Measurements from ENCODE around the gene ETV5. TPM values are rescaled to one million over a fixed set of nuclear protein-coding genes. Genes with fewer than 3 reads are reported as not detected.
"Not testable (repeated sequence)": the region's sequence is repeated elsewhere in the genome, so short reads cannot be mapped to it uniquely, and the experiment has no call there.

Gene ETV5
- total and polyA plus RNA-seq, 5 experiments from 2014 or later: 0.08 to 0.36 (median 0.10) TPM; not detected in 2

GRCh38 chr3:186021250-186021649, 87.6 kb downstream of the ETV5 start:
- H3K36me3 Mint-ChIP-seq, H3K27ac Mint-ChIP-seq, DNase-seq, H3K9me3 Mint-ChIP-seq, POLR2A ChIA-PET, ATAC-seq, H3K27me3 Mint-ChIP-seq, H3K4me3 Mint-ChIP-seq, H3K4me1 Mint-ChIP-seq: not testable (repeated sequence)

- peaks cover 0 to 13% (median 5%) of the 10 kb centered on the region in 5 donors for H3K27me3 Mint-ChIP-seq
- ATAC-seq, DNase-seq, H3K4me1 Mint-ChIP-seq, H3K4me3 Mint-ChIP-seq, H3K9me3 Mint-ChIP-seq, H3K36me3 Mint-ChIP-seq, H3K27ac Mint-ChIP-seq, POLR2A ChIA-PET: not testable (repeated sequence)
Measured at GRCh38 chr3:186019288-186019687, 89.6 kb downstream of the ETV5 start.

- no peak for DNase-seq
- Mint-ChIP-seq H3K27ac (peak overlapping the region in 1 of 10 donors; percentile 2), H3K27me3 (peaks cover 10 to 23% (median 12%) of the 10 kb centered on the region in 5 donors), H3K4me3 (no peak overlapping the region), H3K9me3 (peaks cover 0 to 6% (median 0%) of the 10 kb centered on the region in 9 donors), H3K36me3 (no peaks in the 10 kb centered on the region), H3K4me1 (no peaks in the 10 kb centered on the region)
- no peak for ATAC-seq
- POLR2A ChIA-PET: no interaction called here
Measured at GRCh38 chr3:186014866-186015265, 94.0 kb downstream of the ETV5 start.

GRCh38 chr3:186013312-186013711, 95.6 kb downstream of the ETV5 start:
- peaks cover 10 to 26% (median 14%) of the 10 kb centered on the region in 5 donors for H3K27me3 Mint-ChIP-seq
- no peaks in the 10 kb centered on the region for H3K36me3 Mint-ChIP-seq
- H3K27ac Mint-ChIP-seq: no peak overlapping the region
- H3K4me3 Mint-ChIP-seq: no peak overlapping the region
- H3K4me1 Mint-ChIP-seq: no peaks in the 10 kb centered on the region
- POLR2A ChIA-PET: no interaction called here
- ATAC-seq (no peak), DNase-seq (no peak)
- H3K9me3 Mint-ChIP-seq: peaks cover 0 to 6% (median 0%) of the 10 kb centered on the region in 9 donors

GRCh38 chr3:186012137-186012536, 96.8 kb downstream of the ETV5 start:
- no peak for DNase-seq
- Mint-ChIP-seq H3K4me3 (no peak overlapping the region), H3K36me3 (no peaks in the 10 kb centered on the region), H3K27ac (no peak overlapping the region), H3K27me3 (peaks cover 7 to 26% (median 17%) of the 10 kb centered on the region in 5 donors), H3K4me1 (no peaks in the 10 kb centered on the region), H3K9me3 (peaks cover 0 to 8% (median 0%) of the 10 kb centered on the region in 9 donors)
- ATAC-seq: no peak
- POLR2A ChIA-PET: no interaction called here

- Mint-ChIP-seq H3K9me3 (peaks cover 0 to 5% (median 0%) of the 10 kb centered on the region in 9 donors), H3K4me3 (no peak overlapping the region), H3K36me3 (no peaks in the 10 kb centered on the region), H3K27ac (no peak overlapping the region), H3K4me1 (no peaks in the 10 kb centered on the region), H3K27me3 (peaks cover 9 to 32% (median 12%) of the 10 kb centered on the region in 5 donors)
- POLR2A ChIA-PET: no interaction called here
- DNase-seq: no peak
- no peak for ATAC-seq
Measured at GRCh38 chr3:186004671-186005070, 104.2 kb downstream of the ETV5 start.

GRCh38 chr3:186004209-186004608, 104.7 kb downstream of the ETV5 start:
- Mint-ChIP-seq H3K36me3 (no peaks in the 10 kb centered on the region), H3K27ac (no peak overlapping the region), H3K4me3 (no peak overlapping the region), H3K4me1 (no peaks in the 10 kb centered on the region), H3K9me3 (peaks cover 0 to 5% (median 0%) of the 10 kb centered on the region in 9 donors), H3K27me3 (peaks cover 9 to 32% (median 12%) of the 10 kb centered on the region in 5 donors)
- POLR2A ChIA-PET: no interaction called here
- DNase-seq (no peak), ATAC-seq (no peak)

GRCh38 chr3:186003610-186004009, 105.3 kb downstream of the ETV5 start:
- no peak for DNase-seq
- POLR2A ChIA-PET: no interaction called here
- Mint-ChIP-seq H3K4me1 (no peaks in the 10 kb centered on the region), H3K27me3 (peaks cover 8 to 32% (median 12%) of the 10 kb centered on the region in 5 donors), H3K27ac (no peak overlapping the region), H3K36me3 (no peaks in the 10 kb centered on the region), H3K9me3 (peaks cover 0 to 5% (median 0%) of the 10 kb centered on the region in 9 donors), H3K4me3 (no peak overlapping the region)
- ATAC-seq: no peak

GRCh38 chr3:186002884-186003472, 105.9 kb downstream of the ETV5 start:
- Mint-ChIP-seq H3K4me1 (no peaks in the 10 kb centered on the region), H3K27me3 (peaks cover 8 to 30% (median 12%) of the 10 kb centered on the region in 5 donors), H3K4me3 (no peak overlapping the region), H3K27ac (no peak overlapping the region), H3K9me3 (peaks cover 0 to 5% (median 0%) of the 10 kb centered on the region in 9 donors), H3K36me3 (no peaks in the 10 kb centered on the region)
- ATAC-seq: no peak
- no peak for DNase-seq
- POLR2A ChIA-PET: no interaction called here

- Mint-ChIP-seq H3K4me1 (no peaks in the 10 kb centered on the region), H3K4me3 (no peak overlapping the region), H3K9me3 (peaks cover 0 to 3% (median 0%) of the 10 kb centered on the region in 9 donors), H3K36me3 (no peaks in the 10 kb centered on the region), H3K27ac (no peak overlapping the region), H3K27me3 (peaks cover 8 to 26% (median 12%) of the 10 kb centered on the region in 5 donors)
- ATAC-seq: no peak
- no peak for DNase-seq
- POLR2A ChIA-PET: no interaction called here
Measured at GRCh38 chr3:186001842-186002241, 107.0 kb downstream of the ETV5 start.

GRCh38 chr3:185999221-185999620, 109.7 kb downstream of the ETV5 start:
- Mint-ChIP-seq H3K9me3 (no peaks in the 10 kb centered on the region), H3K27ac (no peak overlapping the region), H3K4me3 (no peak overlapping the region), H3K4me1 (no peaks in the 10 kb centered on the region), H3K27me3 (peaks cover 7 to 26% (median 12%) of the 10 kb centered on the region in 5 donors), H3K36me3 (no peaks in the 10 kb centered on the region)
- POLR2A ChIA-PET: no interaction called here
- no peak for DNase-seq
- no peak for ATAC-seq

- peaks cover 7 to 26% (median 17%) of the 10 kb centered on the region in 5 donors for H3K27me3 Mint-ChIP-seq
- no peaks in the 10 kb centered on the region for H3K36me3 Mint-ChIP-seq
- ATAC-seq (no peak), DNase-seq (no peak)
- no peak overlapping the region for H3K4me3 Mint-ChIP-seq
- H3K4me1 Mint-ChIP-seq: no peaks in the 10 kb centered on the region
- POLR2A ChIA-PET: no interaction called here
- H3K27ac Mint-ChIP-seq: no peak overlapping the region
- H3K9me3 Mint-ChIP-seq: no peaks in the 10 kb centered on the region
Measured at GRCh38 chr3:185998136-185998535, 110.8 kb downstream of the ETV5 start.

- no peak for ATAC-seq
- no peaks in the 10 kb centered on the region for H3K36me3 Mint-ChIP-seq
- peaks cover 6 to 18% (median 10%) of the 10 kb centered on the region in 5 donors for H3K27me3 Mint-ChIP-seq
Measured at GRCh38 chr3:185997130-185997529, 111.8 kb downstream of the ETV5 start.

More at GRCh38 chr3:185997130-185997529, 111.8 kb downstream of the ETV5 start:
- POLR2A ChIA-PET: no interaction called here
- DNase-seq: no peak
- no peak overlapping the region for H3K4me3 Mint-ChIP-seq
- no peaks in the 10 kb centered on the region for H3K4me1 Mint-ChIP-seq
- no peak overlapping the region for H3K27ac Mint-ChIP-seq
- no peaks in the 10 kb centered on the region for H3K9me3 Mint-ChIP-seq

All from naive thymus-derived CD8-positive, alpha-beta T cell (primary cell).